ENCODE data around the gene GABRG1. TPM values are rescaled to one million over a fixed set of nuclear protein-coding genes. Genes with fewer than 3 reads are reported as not detected.

The GABRG1 gene
- total and polyA plus RNA-seq, 9 of the 15 experiments (the other 6 are each of a cell fraction or from before 2014, with no cell fraction given) = 0.20 to 0.51 (median 0.37) TPM

DNA sequence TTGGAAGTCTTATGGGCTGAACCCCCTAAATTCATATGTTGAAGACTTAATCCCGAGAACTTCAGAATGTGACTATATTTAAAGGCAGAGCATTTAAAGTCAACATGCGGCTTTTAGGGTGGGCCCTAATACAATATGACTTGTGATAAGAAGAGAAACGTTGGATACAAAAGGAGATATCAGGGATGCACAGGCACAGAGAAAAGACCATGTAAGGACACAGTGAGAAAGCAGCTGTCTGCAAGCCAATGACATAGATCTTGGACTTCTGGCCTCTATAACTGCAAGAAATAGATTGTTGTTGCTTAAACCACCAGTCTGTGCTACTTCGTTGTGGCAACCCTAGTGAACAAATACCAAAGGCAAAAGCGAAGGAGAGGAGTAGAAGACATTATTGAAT, 42.2 kb downstream of the GABRG1 start:
- no peak overlapping the region for H3K9ac ChIP-seq (ENCODE audit: insufficient read depth in 1 of 2, low read depth in 2 of 2, low read length in 2 of 2)
- H3K4me1 ChIP-seq (replicated peaks in 1 of 2; ENCODE audit: control insufficient read depth in 2 of 2, insufficient read depth in 2 of 2, low read length in 2 of 2) = no peaks in the 10 kb centered on the region
- no peaks in the 10 kb centered on the region for H4K20me1 ChIP-seq (replicated peaks; ENCODE audit: control insufficient read depth, insufficient read depth, low read length)
- ATAC-seq (peak; percentile 79), FAIRE-seq (no peak), DNase-seq (ENCODE audit: extremely low read depth in 1 of 4, low spot score in 3 of 4) (peak in 2 of 4 experiments; percentile 4 to 55)
- in situ Hi-C loops (cut with MboI) = no loop called here
- H3K36me3 ChIP-seq (ENCODE audit: control insufficient read depth, insufficient read depth, low read length) = no peaks in the 10 kb centered on the region
- no peaks in the 10 kb centered on the region for H3K79me2 ChIP-seq (ENCODE audit: control insufficient read depth, insufficient read depth, low read length)
- no peaks in the 10 kb centered on the region for H3K27me3 ChIP-seq (ENCODE audit: control insufficient read depth in 2 of 2, insufficient read depth in 2 of 2, low read length in 2 of 2)
- H3K9me1 ChIP-seq (ENCODE audit: control insufficient read depth, insufficient read depth, low read length) = no peaks in the 10 kb centered on the region
- intact Hi-C loops (cut with micrococcal nuclease) = no loop called here
- 0% methylated on average over 5 of the region's 5 CpGs for WGBS (ENCODE audit: insufficient coverage, low coverage, missing lambda C conversion rate)
- no peak overlapping the region for H2AFZ ChIP-seq (ENCODE audit: low read depth, low read length)
- ChIA-PET POLR2A (no interaction called here), CTCF (ENCODE audit: low intra/inter-chr PET ratio) (no interaction called here)
- H3K4me2 ChIP-seq (ENCODE audit: insufficient read depth, low read length) = no peak overlapping the region
- BruUV-seq (replicated peaks) = no TSS peak
- peak overlapping the region; percentile 35; the same call in 2 of the 3 replicates for H3K27ac ChIP-seq (ENCODE audit: extremely low read depth, low read depth, low read length)
- H3K4me3 ChIP-seq = no peak overlapping the region
- no peaks in the 10 kb centered on the region for H3K9me3 ChIP-seq (replicated peaks; ENCODE audit: control insufficient read depth, insufficient read depth, low read depth, low read length)
- TF ChIP-seq BRCA1 (IDR thresholded peaks at IDR 0.05) (no peak), BRCA1 (CRISPR knock-in tag; IDR thresholded peaks at IDR 0.05) (no peak), ELF4 (CRISPR knock-in tag; IDR thresholded peaks at IDR 0.05) (no peak), CXXC5 (CRISPR knock-in tag; IDR thresholded peaks at IDR 0.05) (0 out of 2 replicates have a peak, but pooled peaks have one; percentile 29), NCOR1 (IDR thresholded peaks at IDR 0.05) (peak; percentile 63), LEF1 (IDR thresholded peaks at IDR 0.05) (0 out of 2 replicates have a peak, but pooled peaks have one; percentile 25), POLR3A (IDR thresholded peaks at IDR 0.05; ENCODE audit: borderline replicate concordance, extremely low read depth, insufficient read depth, insufficient read length) (no peak), TCF3 (CRISPR knock-in tag; IDR thresholded peaks at IDR 0.05) (peak; percentile 76), TEAD4 (IDR thresholded peaks at IDR 0.05; ENCODE audit: low read length) (peak; percentile 59), TEAD4 (CRISPR knock-in tag; IDR thresholded peaks at IDR 0.05; ENCODE audit: borderline replicate concordance) (no peak), BHLHE40 (IDR thresholded peaks at IDR 0.05; ENCODE audit: low read length) (no peak), PTRF (tag; IDR thresholded peaks at IDR 0.05) (no peak), SOX6 (IDR thresholded peaks at IDR 0.05) (peak; percentile 64), CTBP1 (IDR thresholded peaks at IDR 0.05; ENCODE audit: borderline replicate concordance) (no peak), CAMTA2 (CRISPR knock-in tag; conservative IDR thresholded peaks at IDR 0.05) (no peak), PURB (CRISPR knock-in tag; IDR thresholded peaks at IDR 0.05; ENCODE audit: low read depth) (no peak), FOSL1 (tag; conservative IDR thresholded peaks at IDR 0.05) (0 out of 2 replicates have a peak, but pooled peaks have one; percentile 18), FOXA3 (CRISPR knock-in tag; conservative IDR thresholded peaks at IDR 0.05 in 1 of 2, IDR thresholded peaks at IDR 0.05 in 1 of 2) (peak; percentile 43 to 73; a peak in 3 of 4 replicates), ARID1B (IDR thresholded peaks at IDR 0.05) (peak; percentile 70), MTF1 (CRISPR knock-in tag; IDR thresholded peaks at IDR 0.05; ENCODE audit: borderline replicate concordance) (no peak), RBM25 (IDR thresholded peaks at IDR 0.05; ENCODE audit: low read depth, low read length, severe bottlenecking) (no peak), ZNF12 (CRISPR knock-in tag; IDR thresholded peaks at IDR 0.05) (no peak), HIVEP1 (CRISPR knock-in tag; IDR thresholded peaks at IDR 0.05) (no peak)
- TF ChIP-seq, protein P1, sequence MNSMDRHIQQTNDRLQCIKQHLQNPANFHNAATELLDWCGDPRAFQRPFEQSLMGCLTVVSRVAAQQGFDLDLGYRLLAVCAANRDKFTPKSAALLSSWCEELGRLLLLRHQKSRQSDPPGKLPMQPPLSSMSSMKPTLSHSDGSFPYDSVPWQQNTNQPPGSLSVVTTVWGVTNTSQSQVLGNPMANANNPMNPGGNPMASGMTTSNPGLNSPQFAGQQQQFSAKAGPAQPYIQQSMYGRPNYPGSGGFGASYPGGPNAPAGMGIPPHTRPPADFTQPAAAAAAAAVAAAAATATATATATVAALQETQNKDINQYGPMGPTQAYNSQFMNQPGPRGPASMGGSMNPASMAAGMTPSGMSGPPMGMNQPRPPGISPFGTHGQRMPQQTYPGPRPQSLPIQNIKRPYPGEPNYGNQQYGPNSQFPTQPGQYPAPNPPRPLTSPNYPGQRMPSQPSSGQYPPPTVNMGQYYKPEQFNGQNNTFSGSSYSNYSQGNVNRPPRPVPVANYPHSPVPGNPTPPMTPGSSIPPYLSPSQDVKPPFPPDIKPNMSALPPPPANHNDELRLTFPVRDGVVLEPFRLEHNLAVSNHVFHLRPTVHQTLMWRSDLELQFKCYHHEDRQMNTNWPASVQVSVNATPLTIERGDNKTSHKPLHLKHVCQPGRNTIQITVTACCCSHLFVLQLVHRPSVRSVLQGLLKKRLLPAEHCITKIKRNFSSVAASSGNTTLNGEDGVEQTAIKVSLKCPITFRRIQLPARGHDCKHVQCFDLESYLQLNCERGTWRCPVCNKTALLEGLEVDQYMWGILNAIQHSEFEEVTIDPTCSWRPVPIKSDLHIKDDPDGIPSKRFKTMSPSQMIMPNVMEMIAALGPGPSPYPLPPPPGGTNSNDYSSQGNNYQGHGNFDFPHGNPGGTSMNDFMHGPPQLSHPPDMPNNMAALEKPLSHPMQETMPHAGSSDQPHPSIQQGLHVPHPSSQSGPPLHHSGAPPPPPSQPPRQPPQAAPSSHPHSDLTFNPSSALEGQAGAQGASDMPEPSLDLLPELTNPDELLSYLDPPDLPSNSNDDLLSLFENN (IDR thresholded peaks at IDR 0.05; ENCODE audit: low read depth in 2 of 2, low read length in 2 of 2) = 0 out of 4 replicates have a peak, but pooled peaks of 1 of the 2 experiments have one; percentile 24

Measured in K562 (cell line).